Femur (tissue), 1 donor: ENCODE data around the gene CSNK1A1.
"Not testable (repeated sequence)": the region's sequence is repeated elsewhere in the genome, so short reads cannot be mapped to it uniquely, and the experiment has no call there.

Experiments
- DNase-seq: peaks from one replicate; pipeline ENCODE4 v3.0.0-alpha.2; 2017

CSNK1A1 gene

DNA sequence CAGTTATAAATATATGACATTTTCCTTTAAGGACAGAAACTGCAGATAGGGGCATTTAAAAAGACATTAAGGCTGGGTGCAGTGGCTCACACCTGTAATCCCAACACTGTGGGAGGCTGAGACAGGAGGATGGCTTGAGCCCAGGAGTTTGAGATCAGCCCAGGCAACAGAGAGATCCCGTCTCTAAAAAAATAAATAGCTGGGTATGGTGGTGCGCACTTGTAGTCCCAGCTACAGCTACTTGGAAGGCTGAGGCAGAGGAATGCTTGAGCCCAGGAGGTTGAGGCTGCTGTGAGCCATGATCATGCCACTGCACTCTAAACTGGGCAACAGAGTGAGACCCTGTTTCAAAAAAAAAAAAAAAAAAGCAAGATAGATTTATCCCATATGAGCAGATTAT is 63.6 kb downstream of the CSNK1A1 start:
- DNase-seq, result no peak

DNA sequence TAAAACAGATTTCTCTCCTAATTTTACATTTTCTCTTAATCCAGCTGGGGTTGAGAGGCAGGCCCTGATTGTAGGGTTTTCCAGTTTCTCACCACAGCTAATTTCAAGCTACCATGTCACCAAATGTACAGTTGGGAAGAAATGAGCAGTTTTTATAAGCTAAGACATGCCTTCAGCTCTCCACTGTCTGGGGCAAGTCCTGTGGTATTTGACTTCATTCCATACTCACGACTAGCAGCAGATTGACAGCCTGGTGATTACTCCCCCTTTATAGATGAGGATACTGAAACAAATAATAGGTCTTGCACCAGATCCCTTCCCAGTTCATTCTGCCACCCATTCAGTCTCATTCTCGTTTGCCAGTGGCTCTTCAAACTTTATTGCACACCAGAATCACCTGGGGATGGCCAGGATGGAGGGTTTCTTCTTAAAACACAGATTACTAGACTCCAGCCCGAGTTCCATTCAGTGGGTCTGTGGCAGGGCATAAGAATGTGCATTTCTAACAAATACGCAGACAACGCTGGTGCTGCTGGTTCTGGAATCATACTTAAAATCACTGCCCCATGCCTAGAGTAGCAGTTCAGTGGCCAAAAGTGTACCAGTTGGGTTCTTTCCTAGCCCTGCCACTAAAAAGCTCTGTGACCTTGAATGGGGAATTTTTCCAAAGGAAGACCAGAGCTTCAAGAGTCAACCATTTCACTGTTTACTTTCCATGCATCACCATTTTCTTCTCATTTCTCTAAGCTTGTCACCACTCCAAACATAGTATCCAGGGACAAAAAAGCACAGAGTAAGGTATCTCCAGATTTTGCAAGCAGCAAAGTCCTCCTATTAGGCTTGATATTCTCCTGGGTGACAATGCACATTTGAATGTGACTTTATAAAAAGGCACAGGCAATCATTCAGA is 64.3 kb downstream of the CSNK1A1 start:
- DNase-seq, result no peak

- DNase-seq, result peak; percentile 91
Measured at GRCh38 chr5:149485655-149486615, 65.3 kb downstream of the CSNK1A1 start.

- no peak for DNase-seq
Measured at GRCh38 chr5:149481485-149481884, 69.8 kb downstream of the CSNK1A1 start.

GRCh38 chr5:149478761-149479160 is 72.5 kb downstream of the CSNK1A1 start:
- DNase-seq, result no peak

DNA sequence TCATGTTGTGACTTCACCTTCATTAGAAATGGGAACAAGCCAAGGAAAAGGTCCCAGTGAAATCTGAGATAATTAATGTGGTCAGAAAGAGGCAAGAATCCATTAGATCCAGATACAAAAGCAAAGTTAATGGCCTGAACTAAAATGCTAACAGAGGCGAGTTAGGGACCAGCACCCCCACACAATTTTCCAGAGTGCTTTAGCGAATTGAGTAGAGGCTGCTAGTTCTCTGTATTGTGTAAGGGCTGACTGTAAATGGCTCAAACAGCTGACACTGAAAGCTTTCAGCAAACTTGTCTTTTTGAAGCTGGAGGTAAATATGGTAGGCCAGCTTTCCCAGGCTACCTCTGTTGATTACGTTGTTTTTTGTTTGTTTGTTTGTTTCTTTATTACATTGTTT is 75.5 kb downstream of the CSNK1A1 start:
- DNase-seq, result no peak

- DNase-seq, result no peak
Measured at GRCh38 chr5:149474198-149474597, 77.0 kb downstream of the CSNK1A1 start.

DNA sequence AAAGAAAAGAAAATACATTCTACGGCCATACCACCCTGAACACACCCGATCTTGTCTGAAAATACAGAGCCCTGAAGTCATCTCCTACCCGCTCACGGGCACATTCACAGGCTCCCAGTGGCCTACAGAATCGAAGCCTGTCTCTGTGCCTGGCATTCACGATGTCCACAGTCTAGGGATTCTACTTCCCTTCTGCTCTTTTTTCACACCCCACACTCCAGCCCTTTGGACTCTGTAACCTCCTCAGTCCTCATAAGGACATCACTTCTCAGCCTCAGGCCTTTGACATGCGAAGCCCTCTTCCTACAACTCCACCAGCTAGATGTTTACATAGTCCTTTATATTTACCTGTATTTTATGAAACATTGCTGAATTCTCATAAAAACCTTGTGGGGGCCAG is 77.8 kb downstream of the CSNK1A1 start:
- DNase-seq, result no peak

DNA sequence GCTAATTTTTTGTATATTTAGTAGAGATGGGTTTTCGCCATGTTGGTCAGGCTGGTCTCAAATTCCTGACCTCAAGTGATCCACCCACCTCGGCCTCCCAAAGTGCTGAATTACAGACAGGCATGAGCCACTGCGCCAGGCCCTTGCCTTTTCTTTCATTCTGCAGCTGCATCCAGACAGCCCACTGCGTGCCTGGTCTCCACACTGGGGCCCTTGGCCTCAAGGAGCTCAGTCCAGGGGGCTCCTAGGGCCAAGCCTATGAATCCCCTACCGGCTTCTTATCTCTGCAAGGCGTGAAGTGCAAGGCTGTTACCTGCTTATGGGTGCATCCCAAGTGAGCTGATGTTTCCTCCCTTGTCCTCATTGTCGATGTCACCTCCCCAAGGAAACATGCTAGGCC is 78.8 kb downstream of the CSNK1A1 start:
- no peak for DNase-seq

- no peak for DNase-seq
Measured at GRCh38 chr5:149471406-149472183, 79.6 kb downstream of the CSNK1A1 start.

DNA sequence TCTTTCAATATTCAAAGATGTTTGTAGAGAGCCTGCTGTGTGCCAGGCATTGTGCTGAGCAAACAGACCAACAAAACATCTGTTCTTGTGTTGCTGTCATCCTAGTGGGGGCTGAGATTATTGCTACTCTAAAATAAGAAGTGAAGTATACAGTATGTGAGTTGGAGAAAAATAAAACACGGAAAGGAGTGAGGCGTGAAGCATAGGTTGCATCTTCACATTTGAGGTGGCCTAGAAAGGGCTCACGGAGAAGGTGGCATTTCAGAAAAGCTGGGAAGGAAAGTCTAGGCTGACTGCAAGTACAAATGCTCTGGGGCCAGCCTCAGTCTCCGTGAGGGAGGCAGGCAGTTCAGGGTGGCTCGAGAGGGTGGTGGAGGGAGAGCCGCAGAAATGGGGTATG is 80.3 kb downstream of the CSNK1A1 start:
- no peak for DNase-seq

GRCh38 chr5:149466457-149466972 is 84.7 kb downstream of the CSNK1A1 start:
- no peak for DNase-seq

GRCh38 chr5:149464796-149465489 is 86.3 kb downstream of the CSNK1A1 start:
- DNase-seq, result no peak

GRCh38 chr5:149461907-149462306 is 89.3 kb downstream of the CSNK1A1 start:
- DNase-seq, result not testable (repeated sequence)

GRCh38 chr5:149459891-149460290 is 91.3 kb downstream of the CSNK1A1 start:
- DNase-seq, result no peak

DNA sequence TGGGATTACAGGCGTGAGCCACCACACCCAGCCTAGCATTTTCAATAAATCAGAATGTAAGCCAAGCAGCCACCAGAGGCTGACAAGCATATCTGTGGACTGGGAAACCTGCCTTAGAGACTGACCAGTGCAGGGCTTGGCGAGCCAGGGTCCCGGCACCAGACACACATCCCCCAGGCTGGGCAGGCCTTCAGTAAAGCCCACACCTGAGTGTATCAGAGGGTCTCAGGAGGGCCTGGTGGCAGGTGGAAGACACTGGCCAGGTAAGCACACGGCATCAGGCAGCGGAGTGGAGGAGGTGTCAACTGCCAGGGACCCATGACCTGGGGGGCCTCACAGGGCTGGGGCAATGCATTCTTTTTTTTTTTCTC is 93.9 kb downstream of the CSNK1A1 start:
- DNase-seq, result no peak

DNA sequence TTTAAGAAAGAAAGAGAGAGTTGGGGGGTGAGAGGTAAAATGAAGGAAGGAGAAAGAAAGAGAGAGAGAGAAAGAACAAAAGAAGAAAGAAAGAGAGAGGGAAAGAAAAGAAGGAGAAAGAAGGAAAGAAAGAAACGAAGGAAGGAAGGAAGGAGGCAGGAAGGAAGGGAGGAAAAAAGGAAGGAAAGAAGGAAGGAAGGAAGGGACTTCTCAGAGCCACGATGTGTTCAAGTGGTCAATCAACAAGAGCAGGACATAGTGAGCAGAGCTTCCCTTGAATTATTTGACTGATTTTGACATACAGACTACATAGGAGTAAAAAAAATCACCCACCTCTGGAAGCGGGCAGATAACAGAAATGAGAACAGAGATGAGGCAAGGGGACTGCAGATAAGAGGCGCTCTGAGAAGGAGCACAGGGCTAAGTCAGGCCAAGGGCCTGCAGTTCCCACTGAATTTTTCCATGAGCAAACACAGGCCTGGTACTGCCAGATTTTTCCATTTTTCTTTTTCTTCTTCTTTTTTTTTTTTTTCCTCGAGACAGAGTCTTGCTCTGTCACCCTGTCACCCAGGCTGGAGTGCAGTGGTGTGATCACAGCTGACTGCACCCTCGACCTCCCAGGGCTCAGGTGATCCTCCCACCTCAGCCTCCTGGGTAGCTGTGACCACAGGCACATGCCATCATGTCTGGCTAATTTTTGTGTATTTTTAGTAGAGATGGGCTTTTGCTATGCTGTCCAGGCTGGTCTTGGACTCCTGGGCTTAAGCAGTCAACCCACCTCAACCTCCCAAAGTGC is 94.4 kb downstream of the CSNK1A1 start:
- DNase-seq, result no peak

DNA sequence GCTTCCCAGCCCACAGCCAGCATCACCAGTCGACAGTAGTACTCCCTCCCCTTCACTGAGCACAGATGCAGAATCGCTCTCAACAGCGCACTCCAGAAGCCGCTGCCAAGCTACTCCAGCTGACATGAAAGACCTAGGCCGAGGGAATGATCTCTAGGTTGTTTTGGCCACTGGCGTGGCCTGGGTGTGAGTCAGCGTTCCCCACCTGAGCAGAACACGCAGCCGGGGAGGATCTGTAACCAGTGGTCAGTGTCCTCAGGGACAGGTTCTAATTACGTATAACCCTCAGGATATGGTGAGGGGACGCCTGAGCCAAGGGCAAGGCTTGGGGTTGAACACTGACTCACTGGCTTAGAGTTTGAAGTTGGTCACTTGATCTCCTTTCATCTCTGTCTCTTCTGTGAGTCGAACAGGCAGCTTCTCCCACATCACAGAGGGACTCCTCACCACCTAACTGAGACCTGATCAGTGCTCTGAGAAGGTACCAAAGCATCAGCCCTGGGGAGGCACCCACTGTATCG is 95.3 kb downstream of the CSNK1A1 start:
- peak; percentile 77 for DNase-seq

DNA sequence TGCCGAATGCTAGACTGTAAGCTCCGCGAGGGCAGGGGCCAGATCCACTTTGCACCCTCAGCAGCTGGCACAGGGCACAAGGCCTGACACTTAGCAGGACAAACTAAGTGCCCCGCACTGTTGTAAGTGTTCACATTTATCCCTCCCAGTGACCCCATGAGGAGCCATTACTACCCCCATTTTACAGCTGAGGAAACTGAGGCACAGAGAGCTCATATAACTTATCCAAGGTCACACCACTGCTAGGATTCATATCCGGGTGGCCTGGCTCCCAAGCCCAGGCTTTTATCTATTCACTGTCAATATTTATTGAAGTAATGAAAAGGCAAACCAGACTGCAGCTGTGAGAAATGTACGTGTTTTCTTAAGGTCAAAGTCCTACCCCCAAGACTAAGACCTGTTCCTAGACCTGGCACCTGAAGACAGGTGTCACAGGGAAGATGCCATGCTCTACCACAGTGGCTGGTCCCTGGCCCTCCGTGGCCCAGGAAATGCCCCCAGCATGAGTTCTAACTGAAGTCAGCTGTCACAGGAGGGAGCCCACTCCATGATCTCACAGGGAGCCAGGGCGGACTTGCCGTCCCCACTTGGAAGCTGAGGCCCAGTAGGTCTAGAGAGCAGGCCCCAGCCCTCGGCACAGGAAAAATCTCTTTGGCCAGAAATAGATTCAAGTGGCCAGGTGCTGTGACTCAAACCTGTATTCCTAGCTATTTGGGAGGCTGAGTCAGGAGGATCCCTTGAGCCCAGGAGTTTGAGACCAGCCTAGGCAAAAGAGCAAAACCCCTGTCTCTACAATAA is 97.4 kb downstream of the CSNK1A1 start:
- DNase-seq, result no peak
